ENCODE data around the gene DDX23. TPM values are rescaled to one million over a fixed set of nuclear protein-coding genes. Genes with fewer than 3 reads are reported as not detected.
A peak's percentile ranks its signal among the peaks of the same experiment; 100 is the strongest.

DDX23 gene
- total RNA-seq, 2 donors from 2014 or later = 81.4 to 122 TPM

GRCh38 chr12:48822139-48822538, 29.8 kb downstream of the DDX23 start:
- ATAC-seq (replicated peaks) = no peak
- no peaks in the 10 kb centered on the region for H3K9me3 Mint-ChIP-seq
- no peaks in the 10 kb centered on the region for H3K36me3 Mint-ChIP-seq (ENCODE audit: low read depth)
- H3K27ac Mint-ChIP-seq = peak overlapping the region; percentile 1
- H3K4me3 Mint-ChIP-seq = no peak overlapping the region
- peaks cover 6% of the 10 kb centered on the region for H3K4me1 Mint-ChIP-seq
- H3K27me3 Mint-ChIP-seq = no peaks in the 10 kb centered on the region

DNA sequence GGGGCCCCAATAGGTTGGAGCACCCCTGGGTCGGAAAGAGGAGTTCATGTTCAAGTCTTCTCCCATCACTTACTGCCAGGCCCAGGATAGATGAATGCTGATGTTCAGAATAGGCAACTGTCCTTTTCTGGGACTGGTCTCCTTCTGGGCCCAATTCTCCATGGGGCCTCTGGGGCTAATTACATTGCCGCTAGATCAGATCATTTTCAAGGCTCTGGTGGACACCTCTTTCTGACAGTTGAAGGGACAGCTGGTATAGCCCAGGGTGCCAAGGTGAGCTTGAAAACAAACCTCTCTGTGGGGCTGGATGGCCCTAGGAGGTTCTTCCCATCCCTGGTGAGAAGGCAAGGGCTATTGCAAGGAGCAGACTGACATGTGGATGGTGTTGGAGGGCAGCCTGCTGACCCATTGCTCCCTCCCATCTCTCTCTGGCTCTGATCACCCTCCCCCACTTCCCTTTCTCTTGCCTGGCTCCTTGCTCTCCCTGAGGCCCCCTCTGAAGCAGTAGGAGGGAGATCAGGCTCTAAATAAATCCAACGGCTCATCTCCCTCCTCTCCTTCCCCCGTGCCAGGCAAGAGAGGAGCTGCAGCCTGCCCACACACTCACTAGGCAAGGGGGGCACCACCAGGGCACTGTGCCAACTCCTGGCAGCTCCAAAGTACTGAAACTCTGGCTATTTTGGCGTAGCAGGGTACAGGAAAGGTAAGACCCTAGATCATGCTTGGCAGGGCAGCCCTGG, 31.8 kb downstream of the DDX23 start:
- Mint-ChIP-seq H3K4me3 (peak overlapping the region; percentile 95), H3K27ac (no peak overlapping the region), H3K9me3 (no peaks in the 10 kb centered on the region), H3K36me3 (ENCODE audit: low read depth) (no peaks in the 10 kb centered on the region), H3K27me3 (no peaks in the 10 kb centered on the region), H3K4me1 (peaks cover 12% of the 10 kb centered on the region)
- ATAC-seq (replicated peaks) = no peak

- no peak for ATAC-seq (replicated peaks)
- H3K27me3 Mint-ChIP-seq = no peaks in the 10 kb centered on the region
- H3K36me3 Mint-ChIP-seq (ENCODE audit: low read depth) = no peaks in the 10 kb centered on the region
- H3K27ac Mint-ChIP-seq = no peak overlapping the region
- peak overlapping the region; percentile 95 for H3K4me3 Mint-ChIP-seq
- peaks cover 6% of the 10 kb centered on the region for H3K4me1 Mint-ChIP-seq
- no peaks in the 10 kb centered on the region for H3K9me3 Mint-ChIP-seq
Observed at GRCh38 chr12:48818831-48819590, 33.0 kb downstream of the DDX23 start.

- H3K9me3 Mint-ChIP-seq = no peaks in the 10 kb centered on the region
- H3K27ac Mint-ChIP-seq = no peak within 1 kb of the TSS
- H3K4me3 Mint-ChIP-seq = peak within 1 kb of the TSS; percentile 95
- H3K36me3 Mint-ChIP-seq (ENCODE audit: low read depth) = no peaks in the 10 kb centered on the region
- peak; percentile 66 for ATAC-seq (replicated peaks)
- H3K27me3 Mint-ChIP-seq = no peaks in the 10 kb centered on the region
- peaks cover 6% of the 10 kb centered on the region for H3K4me1 Mint-ChIP-seq
Observed at GRCh38 chr12:48817873-48818830, 33.8 kb downstream of the DDX23 start, which contains the start of gene CACNB3. TSS of gene CACNB3 (plus strand) at chr12:48818496. CDS start at chr12:48818930, 434 bp downstream.

DNA sequence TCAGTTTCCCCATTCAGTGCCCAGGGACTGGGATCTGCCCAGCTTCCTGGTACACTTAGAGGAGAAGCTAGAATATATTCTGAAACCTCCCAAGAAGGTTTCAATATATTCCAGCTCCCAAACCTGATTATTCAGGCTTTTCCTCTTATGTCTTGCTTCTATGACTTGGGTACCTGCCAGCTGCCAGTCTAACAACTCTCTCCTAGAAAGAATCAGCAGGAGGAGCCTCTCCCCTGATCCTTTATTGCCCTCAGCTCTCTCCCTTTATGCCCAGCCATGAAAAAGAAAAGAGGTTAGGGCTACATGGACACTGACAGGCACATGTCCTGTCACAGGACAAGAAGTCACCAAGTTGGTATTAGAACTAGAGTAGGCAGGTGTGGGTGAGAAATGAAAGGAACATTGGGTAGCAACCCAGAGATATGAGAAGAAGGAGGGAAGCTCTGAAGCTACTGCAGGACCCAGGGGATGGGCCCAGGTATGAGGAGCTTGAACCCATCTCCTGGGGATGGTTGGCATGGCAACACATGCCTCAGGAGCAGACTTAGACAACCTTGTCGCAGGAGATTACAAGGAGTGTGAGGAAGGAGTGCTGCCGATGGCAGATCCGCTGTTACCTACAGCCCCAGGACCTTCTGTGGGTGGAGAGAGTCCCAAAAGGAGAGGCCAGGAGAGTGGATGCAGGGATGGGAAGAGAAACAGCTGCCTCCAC, 35.7 kb downstream of the DDX23 start:
- H3K36me3 Mint-ChIP-seq (ENCODE audit: low read depth) = no peaks in the 10 kb centered on the region
- H3K27ac Mint-ChIP-seq = no peak overlapping the region
- no peak for ATAC-seq (replicated peaks)
- H3K4me1 Mint-ChIP-seq = peaks cover 6% of the 10 kb centered on the region
- H3K9me3 Mint-ChIP-seq = no peaks in the 10 kb centered on the region
- H3K4me3 Mint-ChIP-seq = peak overlapping the region; percentile 95
- H3K27me3 Mint-ChIP-seq = no peaks in the 10 kb centered on the region

GRCh38 chr12:48815126-48816110, 36.5 kb downstream of the DDX23 start:
- Mint-ChIP-seq H3K9me3 (no peaks in the 10 kb centered on the region), H3K4me3 (peak overlapping the region; percentile 95), H3K27ac (peak overlapping the region; percentile 90), H3K4me1 (peaks cover 6% of the 10 kb centered on the region), H3K36me3 (ENCODE audit: low read depth) (no peaks in the 10 kb centered on the region), H3K27me3 (no peaks in the 10 kb centered on the region)
- ATAC-seq (replicated peaks) = peak; percentile 62

- Mint-ChIP-seq H3K27me3 (no peaks in the 10 kb centered on the region), H3K4me1 (peaks cover 6% of the 10 kb centered on the region), H3K36me3 (ENCODE audit: low read depth) (no peaks in the 10 kb centered on the region), H3K9me3 (no peaks in the 10 kb centered on the region), H3K4me3 (peak overlapping the region; percentile 95), H3K27ac (peak overlapping the region; percentile 90)
- ATAC-seq (replicated peaks) = peak; percentile 83
Observed at GRCh38 chr12:48814262-48815125, 37.5 kb downstream of the DDX23 start.

DNA sequence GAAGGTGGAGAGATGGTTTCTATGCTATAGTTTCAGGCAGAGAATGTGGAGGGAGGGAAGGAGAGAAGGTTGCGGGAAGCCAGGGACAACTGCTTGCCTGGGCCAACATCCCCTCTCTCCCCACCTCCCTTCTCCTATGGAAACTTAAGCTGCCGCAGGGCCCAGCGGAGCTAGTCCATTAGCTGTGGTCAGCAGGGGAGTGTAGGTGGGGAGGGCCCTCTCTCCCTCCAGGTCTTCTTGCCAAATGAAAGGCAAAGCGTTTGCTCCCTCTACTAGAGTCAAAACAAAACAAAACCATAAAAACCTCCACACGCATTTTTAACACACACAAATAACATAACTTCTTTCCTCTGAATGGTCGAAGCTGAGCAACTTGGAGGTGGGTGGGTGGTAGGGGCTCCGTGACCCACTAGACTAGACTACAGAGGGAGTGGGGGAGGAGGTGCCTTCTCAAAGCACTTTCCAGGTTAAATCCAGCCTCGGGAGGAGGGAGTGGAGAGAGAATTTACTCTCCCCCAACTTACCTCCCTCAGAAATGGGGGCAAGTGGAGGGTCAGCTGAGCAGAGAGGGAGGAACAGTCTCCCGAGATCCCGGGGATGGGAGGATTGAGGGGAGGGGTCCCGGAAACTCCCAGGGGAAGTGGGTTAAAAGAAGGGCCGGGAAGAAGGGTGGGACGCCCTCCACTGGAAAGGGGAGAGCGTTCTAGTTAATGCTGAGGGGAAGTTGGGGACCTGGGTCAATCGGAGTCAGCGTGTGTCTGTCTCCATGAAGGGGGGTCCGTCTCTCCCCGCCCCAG, 38.3 kb downstream of the DDX23 start:
- Mint-ChIP-seq H3K36me3 (ENCODE audit: low read depth) (no peaks in the 10 kb centered on the region), H3K9me3 (no peaks in the 10 kb centered on the region), H3K4me3 (peak overlapping the region; percentile 95), H3K4me1 (peaks cover 6% of the 10 kb centered on the region), H3K27me3 (no peaks in the 10 kb centered on the region), H3K27ac (peak overlapping the region; percentile 81)
- no peak for ATAC-seq (replicated peaks)

DNA sequence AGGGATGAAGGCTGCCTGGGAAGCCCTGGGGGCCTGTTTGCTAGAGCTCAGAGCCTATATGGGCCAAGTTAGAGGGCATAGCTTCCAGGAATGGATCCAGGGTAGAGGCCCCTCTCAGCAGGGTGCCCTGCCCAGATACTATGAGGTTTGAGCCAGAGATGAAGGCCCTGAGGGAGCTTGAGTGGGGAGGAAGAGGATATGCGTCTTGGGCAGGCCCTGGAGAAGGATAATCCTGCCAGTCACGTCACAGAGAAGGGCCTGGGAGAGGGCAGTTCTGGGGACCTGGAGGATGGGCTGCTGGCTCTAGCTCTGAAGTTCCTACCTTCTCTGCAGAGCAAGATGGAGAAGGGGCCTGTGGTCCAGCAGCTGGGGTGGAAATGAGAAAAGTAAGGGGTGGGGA, 39.6 kb downstream of the DDX23 start:
- Mint-ChIP-seq H3K36me3 (ENCODE audit: low read depth) (no peaks in the 10 kb centered on the region), H3K27ac (no peak overlapping the region), H3K27me3 (no peaks in the 10 kb centered on the region), H3K4me1 (peaks cover 6% of the 10 kb centered on the region), H3K4me3 (peak overlapping the region; percentile 46), H3K9me3 (no peaks in the 10 kb centered on the region)
- ATAC-seq (replicated peaks) = no peak

- H3K4me1 Mint-ChIP-seq = peaks cover 5% of the 10 kb centered on the region
- no peaks in the 10 kb centered on the region for H3K36me3 Mint-ChIP-seq (ENCODE audit: low read depth)
- H3K9me3 Mint-ChIP-seq = no peaks in the 10 kb centered on the region
- H3K27ac Mint-ChIP-seq = peak overlapping the region; percentile 42
- H3K27me3 Mint-ChIP-seq = no peaks in the 10 kb centered on the region
- H3K4me3 Mint-ChIP-seq = no peak overlapping the region
- ATAC-seq (replicated peaks) = no peak
Observed at GRCh38 chr12:48811437-48812090, 40.4 kb downstream of the DDX23 start.

DNA sequence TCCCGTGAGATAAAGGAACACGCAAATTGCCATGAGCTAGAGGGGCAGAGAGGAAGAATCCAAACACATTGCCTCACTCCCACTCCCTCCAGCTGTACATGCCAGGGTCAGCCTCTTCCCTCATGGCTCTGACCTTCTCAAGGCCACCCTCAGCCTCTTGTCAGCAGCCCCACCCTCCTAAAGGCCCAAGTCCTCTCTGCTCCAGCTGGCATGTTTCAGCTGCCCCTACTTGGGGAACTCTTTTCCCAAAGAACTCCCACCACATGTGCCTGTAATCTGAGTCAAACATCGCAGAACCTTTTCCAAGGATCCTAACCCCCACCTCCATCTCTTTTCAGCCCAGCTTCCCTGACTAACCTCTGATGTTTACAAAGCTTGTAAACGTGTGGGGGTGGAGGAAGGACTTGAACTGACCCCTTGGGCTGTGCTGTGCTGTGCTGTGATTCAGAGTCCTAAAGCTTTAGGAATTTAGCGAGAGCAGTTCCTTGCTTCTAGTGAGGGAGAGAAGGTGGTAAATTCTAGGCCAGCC, 41.0 kb downstream of the DDX23 start:
- H3K27me3 Mint-ChIP-seq = no peaks in the 10 kb centered on the region
- H3K4me3 Mint-ChIP-seq = no peak overlapping the region
- no peaks in the 10 kb centered on the region for H3K4me1 Mint-ChIP-seq
- H3K36me3 Mint-ChIP-seq (ENCODE audit: low read depth) = no peaks in the 10 kb centered on the region
- no peak for ATAC-seq (replicated peaks)
- no peaks in the 10 kb centered on the region for H3K9me3 Mint-ChIP-seq
- H3K27ac Mint-ChIP-seq = peak overlapping the region; percentile 42
